ENCODE results near the gene FYN.

Gene FYN

DNA sequence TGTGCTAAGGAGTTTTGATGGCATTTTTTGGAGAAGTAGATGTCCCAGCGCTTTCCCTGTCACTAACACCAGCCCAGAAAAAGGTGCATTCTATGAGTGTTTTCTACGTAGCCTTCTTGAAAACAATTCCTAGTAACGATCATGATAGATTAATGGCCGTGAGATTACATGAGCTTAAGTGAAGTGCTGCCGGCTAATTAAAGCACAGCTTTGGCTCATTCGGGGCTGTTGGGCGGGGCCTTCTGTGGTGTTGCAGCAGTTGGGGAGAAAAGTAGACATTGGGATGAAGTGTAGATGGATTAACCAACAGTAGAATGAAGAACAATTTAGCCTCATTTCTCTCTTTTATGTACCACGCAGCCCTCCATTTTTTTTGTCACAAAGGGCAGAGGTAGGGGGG, 246.8 kb downstream of the FYN start:
- no peak for DNase-seq (ENCODE audit: low read depth in 2 of 2)

DNA sequence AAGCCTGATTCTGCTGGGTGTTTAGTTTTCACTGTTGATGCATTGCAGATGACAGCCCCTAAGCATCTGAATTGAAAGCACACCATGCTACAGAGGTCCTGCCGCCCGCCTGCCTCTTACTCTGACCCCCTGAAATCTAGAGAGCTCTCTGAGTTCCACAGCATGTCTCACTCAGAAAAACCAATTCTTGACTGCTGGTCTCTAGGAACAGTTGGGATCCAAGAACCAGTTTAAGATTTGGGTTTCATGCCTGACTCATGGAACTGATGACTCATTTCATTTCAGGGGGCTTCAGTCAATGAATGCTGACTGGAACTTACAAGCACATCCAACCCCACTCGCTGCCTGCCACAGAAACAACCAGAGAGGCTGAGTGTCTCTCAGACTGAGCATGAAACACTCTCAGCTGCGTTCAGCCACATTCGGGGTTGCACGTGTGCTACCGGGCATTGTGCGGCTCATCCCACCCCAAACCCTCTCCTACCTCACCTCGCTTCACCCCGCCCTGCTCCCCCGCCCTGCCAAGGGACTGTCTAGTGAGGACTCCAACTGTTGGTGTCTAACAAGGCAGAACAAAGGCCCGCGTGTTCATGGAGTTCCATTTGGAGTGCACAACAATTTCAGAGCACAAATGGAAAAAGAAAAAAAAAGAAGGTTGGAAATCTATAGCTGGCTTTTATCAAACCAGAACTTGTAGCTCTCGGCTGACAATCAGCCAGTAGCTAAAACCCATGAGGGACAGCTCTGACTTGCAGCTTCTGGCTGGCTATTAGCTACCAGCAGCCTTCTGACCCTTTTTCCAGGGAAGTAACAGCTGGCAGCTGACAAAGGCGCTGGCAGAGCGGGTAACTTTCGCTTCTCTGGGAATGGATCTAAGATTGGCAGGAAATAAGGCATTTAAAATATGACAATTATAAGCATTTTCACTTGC, 247.5 kb downstream of the FYN start:
- no peak for DNase-seq (ENCODE audit: low read depth in 2 of 2)

DNA sequence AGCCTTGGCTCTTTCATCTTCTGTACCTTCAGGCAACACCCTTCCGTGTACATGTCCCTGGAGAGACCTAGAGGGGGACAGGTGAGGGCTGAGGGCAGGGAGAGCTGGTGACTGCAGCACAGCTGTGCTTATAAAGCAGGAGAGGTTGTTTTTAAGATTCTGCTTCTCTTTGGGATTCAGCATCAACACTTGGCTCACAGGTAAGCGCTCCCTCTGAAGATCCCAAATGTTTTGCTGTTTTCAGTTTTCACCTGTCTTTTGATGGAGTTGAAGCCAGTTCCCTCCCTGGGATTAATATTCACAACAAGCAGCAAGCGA, 248.2 kb downstream of the FYN start:
- DNase-seq (ENCODE audit: low read depth in 2 of 2), result no peak

DNA sequence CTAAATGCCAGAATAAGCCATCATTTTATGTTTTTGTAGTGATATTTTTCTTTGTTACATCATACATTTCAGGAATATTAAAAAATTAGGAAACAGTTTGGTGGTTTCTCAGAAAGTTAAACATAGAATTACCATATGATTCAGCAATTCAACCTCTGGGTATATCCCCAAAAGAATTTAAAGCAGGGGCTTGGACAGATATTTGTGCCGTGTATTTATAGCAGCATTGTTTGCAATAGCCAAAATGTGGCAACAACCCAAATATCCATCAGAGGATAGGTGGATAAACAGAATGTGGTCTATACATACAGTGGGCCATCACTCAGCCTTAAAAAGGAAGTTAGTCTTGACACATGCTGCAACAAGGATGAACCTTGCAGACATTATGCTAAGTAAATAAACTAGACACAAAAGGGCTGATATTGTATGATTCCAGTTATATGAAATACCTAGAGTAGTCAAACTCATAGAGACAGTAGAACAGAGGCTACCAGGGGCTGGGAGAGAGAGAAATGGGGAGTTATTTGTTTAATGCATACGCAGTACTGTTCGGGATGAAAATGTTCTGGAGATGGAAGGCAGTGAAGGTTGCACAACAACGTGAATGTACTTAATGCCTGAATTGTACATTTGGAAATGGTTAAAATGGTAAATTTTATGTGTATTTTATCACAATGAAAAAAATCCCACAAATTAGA, 248.7 kb downstream of the FYN start:
- DNase-seq (ENCODE audit: low read depth in 2 of 2), result no peak

DNA sequence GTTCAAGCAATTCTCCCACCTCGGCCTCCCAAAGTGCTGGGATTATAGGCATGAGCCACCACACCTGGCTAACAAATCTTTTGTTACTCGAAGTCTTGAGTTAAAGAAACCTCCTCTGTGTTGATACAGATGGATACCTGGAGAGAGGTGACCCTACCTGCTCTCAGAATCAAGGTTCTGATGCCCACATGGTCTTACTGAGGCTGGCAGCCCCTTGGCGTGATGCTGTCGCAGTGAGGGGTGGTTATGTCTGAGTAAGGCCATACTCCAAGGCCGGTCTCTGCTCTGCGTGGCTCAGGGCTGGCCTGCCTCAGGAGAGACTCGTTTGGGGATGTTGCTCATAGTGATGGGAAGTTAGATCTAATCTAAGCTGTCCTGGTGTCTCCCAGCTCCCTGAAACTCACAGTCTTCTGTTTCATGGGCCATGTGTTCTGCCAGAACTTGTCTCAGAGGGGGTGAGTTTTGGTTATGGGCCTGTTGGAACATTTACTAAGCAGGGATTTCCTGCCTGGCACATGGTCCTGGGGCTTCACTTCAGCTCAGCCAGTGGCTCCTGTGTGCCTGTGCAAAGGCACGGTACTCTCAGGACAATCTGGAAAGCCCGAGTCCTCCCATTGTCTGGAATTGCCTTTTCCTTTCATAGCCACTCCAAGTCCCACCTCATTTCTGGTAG, 250.1 kb downstream of the FYN start:
- DNase-seq (ENCODE audit: low read depth in 2 of 2), result no peak

DNA sequence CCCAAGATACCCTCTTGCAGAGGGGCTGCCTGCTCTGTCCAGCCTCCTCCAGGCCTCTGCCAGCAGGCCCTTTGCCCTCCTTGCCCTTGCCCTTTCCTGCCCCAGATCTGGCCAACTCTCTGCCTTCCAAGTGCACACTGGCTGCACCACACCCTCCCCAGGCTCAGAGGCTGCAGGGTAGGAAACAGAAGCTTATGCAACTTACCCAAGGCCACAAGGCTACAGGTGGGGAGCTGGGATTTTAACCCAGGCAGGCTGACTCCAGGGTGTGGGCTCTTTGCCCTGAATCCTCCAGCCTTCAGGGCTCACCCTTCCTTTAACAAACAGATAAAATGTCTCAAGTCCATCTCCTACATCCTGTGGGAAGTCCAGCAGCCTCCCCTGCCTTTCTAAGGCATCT, 253.1 kb downstream of the FYN start:
- DNase-seq (ENCODE audit: low read depth in 2 of 2), result no peak

DNA sequence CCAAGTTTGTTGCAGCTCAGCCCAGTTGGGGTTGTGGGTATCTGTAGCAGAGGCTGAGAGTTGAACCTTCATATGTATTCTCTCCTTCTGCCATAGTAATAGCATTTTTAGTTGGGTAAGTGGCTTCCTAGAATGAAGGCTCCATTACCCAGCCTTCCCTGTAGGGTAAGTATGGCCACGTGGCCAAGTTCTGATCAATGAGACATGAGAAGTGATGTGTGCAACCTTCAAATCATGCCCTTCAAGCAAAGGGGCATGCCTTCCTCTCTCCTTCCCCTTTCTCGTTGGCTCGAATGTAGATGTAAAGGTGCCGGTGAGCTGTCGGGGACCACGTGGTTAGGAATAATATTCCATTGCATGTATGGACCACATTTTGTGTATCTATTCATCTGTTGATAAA, 254.8 kb downstream of the FYN start:
- DNase-seq (ENCODE audit: low read depth in 2 of 2), result no peak

DNA sequence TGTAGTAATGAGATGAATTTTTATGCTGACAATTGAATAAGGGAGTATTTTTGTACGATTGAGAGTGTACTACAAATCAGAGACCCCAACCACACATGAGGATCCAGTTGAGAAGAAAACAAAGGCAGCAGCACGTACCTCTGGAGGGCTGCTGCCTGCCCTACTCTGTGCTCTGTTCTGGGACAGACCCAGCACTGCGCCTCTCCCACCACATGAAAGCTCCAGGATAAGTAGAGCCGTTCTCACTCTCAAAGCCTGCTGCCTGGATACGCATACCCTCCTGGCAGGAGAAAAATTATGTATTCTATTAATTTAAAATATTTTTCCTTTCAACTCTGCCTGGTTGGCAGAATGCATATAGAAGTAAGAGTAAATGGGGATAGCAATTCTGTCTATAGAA, 256.1 kb downstream of the FYN start:
- DNase-seq (ENCODE audit: low read depth in 2 of 2), result no peak

DNA sequence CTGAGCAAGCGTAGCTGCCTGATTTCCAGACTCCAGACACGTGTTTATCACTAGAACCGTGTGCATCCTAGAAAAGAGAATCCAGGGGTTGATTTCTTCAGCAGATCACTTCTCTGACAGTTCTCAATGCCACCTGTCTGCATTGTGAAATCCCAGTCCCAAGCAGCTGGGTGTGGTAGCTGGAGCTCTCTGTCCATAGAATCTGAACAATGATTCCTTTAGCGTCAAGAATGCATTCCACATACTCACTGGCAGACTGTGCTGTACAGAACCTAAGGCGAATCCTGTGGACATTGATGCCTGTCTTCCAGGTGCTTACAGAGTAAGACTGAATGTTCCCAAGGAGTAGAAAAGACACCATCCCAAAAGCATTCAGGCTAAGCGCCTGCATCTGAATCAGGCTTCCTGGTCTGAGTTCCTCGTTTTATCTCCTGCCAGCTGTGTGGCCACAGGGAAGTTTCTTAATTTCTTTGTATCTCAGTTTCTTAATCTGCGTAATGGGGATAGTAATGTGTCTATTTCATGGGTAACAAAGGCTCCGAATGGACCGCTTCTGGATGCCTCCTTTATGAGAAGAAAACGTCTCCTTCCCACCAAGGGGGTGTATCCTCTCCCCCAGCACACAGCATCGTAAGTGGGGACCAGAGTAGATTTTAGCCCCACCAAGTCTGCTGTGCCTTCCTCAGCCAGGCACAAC, 257.2 kb downstream of the FYN start:
- DNase-seq (ENCODE audit: low read depth in 2 of 2), result no peak

DNA sequence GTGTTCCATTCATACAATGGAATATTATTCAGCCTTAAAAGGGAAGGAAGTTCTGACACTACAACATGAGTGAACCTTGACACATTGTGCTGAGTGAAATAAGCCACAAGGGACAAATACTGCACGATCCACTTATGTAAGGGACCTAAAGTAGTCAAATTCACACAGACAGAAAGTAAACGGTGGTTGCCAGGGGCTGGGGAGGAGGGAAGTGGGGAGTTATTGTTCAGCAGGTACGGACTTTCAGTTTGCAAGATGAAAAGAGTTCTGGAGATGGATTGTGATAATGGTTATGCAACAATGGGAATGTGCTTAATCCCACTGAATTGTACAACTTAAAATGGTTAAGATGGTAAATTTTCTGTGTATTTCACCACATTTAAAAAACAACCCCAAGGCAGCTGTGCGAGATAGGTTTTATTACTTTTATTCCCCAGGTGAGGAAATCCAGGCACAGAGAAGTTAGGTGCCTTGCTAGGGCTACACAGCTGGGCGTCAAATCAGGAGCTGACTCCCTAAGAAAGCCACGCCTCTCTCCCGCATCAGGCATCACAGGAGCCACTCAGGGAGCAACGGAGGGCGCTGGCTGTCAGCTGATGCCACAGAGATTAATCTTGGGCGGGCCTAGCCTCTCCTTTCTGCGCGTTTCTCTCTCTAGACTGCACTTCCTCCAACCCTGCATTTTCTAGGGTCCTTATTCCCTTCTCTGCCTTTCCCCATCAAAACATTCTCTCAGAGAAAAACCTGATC, 258.2 kb downstream of the FYN start:
- DNase-seq (ENCODE audit: low read depth in 2 of 2), result no peak

DNA sequence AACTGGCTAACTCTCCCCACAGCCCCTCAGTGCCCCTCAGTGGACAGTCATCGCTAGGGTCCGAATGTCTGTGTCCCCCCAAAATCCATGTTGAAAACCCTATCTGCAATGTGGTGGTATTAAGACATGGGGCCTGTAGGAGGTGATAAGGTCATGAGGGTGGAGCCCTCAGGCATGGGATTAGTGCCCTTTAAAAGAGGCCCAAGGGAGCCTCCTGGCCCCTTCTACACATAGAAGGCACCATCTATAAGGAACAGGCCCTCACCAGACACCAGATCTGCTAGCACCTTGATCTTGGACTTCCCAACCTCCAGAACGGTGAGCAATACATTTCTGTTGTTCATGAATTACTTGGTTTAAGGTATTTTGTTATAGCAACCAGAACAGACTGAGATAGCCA, 260.9 kb downstream of the FYN start:
- no peak for DNase-seq (ENCODE audit: low read depth in 2 of 2)

DNA sequence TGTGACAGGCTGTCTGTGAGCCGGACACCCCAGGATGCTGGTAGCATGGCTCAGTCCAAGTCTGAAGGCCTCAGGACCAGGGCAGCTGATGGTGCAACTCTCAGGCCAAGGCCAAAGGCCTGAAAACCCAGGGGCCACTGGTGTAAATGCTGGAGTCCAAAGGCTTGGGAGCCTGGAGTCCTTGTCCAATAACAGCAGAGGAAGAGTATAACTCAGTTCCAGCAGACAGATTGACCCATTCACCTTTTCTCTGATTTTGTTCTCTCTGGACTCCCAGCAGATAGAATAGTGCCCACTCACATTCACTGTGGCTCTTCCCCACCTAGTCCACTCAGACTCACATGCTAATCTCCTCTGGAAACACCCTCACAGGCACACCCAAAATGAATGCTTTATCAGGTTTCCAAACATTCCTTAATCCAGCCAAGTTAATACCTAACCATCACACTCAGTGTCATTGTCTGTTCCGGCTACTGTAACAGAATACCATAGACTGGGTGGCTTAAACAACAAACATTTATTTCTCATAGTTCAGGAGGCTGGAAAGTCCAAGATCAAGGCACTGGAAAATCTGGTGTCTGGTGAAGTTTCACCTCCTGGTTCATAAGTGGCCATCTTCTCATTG, 262.6 kb downstream of the FYN start:
- no peak for DNase-seq (ENCODE audit: low read depth in 2 of 2)
